Choroid plexus epithelial cell (primary cell): ENCODE measurements around the gene TEPSIN.

Source experiments
- DNase-seq: peaks from one replicate; pipeline ENCODE4 v3.0.0-alpha.2; 2010; ENCODE audit warnings: low read depth
- H3K4me3 ChIP-seq: 2 replicates; pipeline ENCODE4 v1.5.1; 2011; ENCODE audit warnings: low read depth, mild to moderate bottlenecking, control low read depth, low read length, moderate library complexity
- TF ChIP-seq, protein P1 (sequence below): conservative IDR thresholded peaks from 2 replicates; pipeline ENCODE4 v1.5.1; 2011; ENCODE audit warnings: low read depth, mild to moderate bottlenecking, control low read depth, inconsistent platforms, low read length, moderate library complexity

Gene TEPSIN

DNA sequence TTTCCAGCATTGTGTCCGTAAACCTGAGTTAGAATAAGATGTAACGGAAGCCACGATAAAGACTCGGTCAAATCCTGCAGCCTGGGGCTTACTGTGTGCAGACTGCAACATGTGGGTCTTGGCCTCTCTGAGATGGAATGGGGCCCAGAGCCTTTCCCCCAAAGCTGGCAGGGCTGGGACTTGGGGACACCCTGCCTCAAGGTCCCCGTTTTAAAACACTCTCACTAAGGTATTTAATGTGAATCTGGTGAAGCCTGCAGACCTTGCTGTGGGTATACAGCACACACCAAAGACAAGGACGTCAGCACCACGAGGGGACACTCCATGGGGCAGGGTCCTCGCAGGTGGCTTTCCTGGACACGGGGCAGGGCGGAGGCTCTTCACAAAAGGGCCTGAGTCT lies 2.3 kb upstream of the TEPSIN start:
- TF ChIP-seq, protein P1, sequence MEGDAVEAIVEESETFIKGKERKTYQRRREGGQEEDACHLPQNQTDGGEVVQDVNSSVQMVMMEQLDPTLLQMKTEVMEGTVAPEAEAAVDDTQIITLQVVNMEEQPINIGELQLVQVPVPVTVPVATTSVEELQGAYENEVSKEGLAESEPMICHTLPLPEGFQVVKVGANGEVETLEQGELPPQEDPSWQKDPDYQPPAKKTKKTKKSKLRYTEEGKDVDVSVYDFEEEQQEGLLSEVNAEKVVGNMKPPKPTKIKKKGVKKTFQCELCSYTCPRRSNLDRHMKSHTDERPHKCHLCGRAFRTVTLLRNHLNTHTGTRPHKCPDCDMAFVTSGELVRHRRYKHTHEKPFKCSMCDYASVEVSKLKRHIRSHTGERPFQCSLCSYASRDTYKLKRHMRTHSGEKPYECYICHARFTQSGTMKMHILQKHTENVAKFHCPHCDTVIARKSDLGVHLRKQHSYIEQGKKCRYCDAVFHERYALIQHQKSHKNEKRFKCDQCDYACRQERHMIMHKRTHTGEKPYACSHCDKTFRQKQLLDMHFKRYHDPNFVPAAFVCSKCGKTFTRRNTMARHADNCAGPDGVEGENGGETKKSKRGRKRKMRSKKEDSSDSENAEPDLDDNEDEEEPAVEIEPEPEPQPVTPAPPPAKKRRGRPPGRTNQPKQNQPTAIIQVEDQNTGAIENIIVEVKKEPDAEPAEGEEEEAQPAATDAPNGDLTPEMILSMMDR, result no peak
- DNase-seq, result no peak
- no peak overlapping the region for H3K4me3 ChIP-seq

- H3K4me3 ChIP-seq, result no peak overlapping the region
- no peak for DNase-seq
- TF ChIP-seq, protein P1, result no peak
Observed at GRCh38 chr17:81240761-81241160, 1.9 kb upstream of the TEPSIN start.

GRCh38 chr17:81239714-81240555 lies 1.1 kb upstream of the TEPSIN start:
- DNase-seq, result peak; percentile 25
- TF ChIP-seq, protein P1, result no peak
- peak overlapping the region; percentile 83 for H3K4me3 ChIP-seq

- TF ChIP-seq, protein P1, result no peak
- DNase-seq, result no peak
Observed at GRCh38 chr17:81238490-81238814, 403 bp downstream of the TEPSIN start.

DNA sequence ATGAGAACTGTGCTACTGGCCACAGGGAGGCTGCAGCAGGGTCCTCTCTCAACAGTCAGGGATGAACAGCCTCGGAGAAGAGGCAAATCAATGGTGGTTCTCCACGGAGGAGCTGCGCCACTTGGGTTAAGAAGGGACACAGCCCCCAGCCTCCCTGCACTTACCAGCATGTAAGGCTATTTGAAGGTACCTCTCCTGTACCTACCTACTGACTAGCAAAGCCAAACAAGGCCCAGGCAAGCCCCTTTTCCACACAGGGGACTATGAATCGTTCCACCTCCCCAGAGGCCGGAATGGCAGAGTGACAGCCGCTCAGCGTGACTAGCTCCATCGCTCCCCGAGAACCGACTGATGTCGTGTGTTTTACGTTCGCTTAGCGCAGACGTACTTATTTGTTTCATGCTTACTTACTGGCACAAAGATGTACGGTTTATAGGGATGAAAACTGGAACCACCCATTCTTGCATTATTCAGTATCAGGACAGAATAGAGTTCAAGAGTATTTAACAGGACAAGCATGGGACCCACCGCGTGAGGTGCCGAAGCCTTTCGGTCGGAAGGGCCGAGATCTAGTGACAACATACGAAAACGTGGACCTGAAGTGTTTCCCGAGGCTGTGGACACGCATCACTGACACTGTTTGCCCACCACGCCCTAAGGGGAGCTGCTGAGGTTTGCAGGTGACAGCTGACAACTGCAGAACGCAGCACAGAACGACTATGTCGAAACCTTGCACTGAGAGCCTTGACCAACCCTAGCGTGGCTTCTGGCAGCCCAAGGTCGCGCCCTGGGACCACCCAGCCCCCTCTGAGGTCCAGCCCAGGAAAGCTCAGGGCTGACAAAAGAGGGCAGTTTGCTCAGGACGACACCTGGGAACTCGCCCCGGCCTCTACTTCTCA lies 1.0 kb downstream of the TEPSIN start:
- TF ChIP-seq, protein P1, result no peak
- H3K4me3 ChIP-seq, result peak overlapping the region; percentile 90
- no peak for DNase-seq

More at GRCh38 chr17:81238490-81238814, 403 bp downstream of the TEPSIN start:
- peak overlapping the region; percentile 90 for H3K4me3 ChIP-seq

- TF ChIP-seq, protein P1, result no peak
- no peak overlapping the region for H3K4me3 ChIP-seq
- no peak for DNase-seq
Observed at GRCh38 chr17:81236784-81237183, 2.1 kb downstream of the TEPSIN start.
